Endometrial microvascular endothelial cells (primary cell): Measurements from ENCODE around the gene COMMD4. TPM values are rescaled to one million over a fixed set of nuclear protein-coding genes. Genes with fewer than 3 reads are reported as not detected.
"Not testable (repeated sequence)": the region's sequence is repeated elsewhere in the genome, so short reads cannot be mapped to it uniquely, and the experiment has no call there.

ENCODE experiments used
- in situ Hi-C: cut with HindIII; loops from 2 replicates; pipeline ENCODE4 v1.10.0; 2017; ENCODE audit warnings: low sequenced_read_pairs, low pct_unique_long_range_greater_than_20kb; ENCODE audit errors: inconsistent ontology term
- total RNA-seq: library from RNA; depleted of rRNA; stranded (reverse); fragments of >200 nt; gene quantifications from one replicate; pipeline ENCODE4 v1.2.3, GENCODE V29; 2015; ENCODE audit errors: inconsistent ontology term

COMMD4 gene
- total RNA-seq, 1 donor from 2014 or later: 88.2 TPM

DNA sequence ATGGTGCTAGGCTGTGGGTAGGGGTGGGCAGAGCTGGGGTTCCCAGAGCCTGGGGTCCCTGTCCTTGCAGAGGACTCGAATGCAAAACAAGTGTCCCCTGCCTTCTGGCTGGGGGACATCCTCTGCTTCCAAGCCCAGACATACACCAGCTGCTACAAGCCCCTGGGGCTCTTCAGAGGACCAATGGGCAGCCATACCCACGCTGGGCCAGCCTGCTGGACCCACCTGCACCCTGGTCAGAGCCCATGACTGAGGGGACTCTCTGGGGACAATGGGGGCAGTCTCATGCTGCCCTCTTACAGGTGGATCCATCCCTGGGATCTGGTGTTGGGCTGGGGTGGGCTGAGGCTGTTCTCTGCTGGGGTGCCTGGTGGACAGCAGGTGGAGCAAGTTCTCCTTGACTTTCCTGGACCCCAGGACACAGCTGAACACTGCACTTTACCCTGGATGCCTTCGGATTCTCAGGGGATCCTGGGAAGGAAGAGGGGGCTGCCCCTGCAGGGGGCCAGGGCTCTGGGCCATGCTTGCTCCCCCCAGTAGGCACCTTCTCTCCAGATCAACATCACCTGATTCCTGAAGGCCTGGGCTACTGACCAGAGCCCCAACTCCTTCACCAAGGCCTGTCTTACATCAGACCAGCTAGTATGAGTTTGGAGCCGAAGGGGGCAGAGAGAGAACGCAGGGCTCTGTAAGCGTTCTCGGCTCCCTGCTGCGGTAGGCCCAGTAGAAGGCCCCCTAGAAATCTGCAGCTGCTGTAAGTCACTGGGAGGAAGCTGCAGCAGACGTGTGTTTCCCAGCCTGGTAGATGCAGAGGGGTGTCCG is 7.2 kb upstream of the COMMD4 start:
- in situ Hi-C loops: no loop called here

DNA sequence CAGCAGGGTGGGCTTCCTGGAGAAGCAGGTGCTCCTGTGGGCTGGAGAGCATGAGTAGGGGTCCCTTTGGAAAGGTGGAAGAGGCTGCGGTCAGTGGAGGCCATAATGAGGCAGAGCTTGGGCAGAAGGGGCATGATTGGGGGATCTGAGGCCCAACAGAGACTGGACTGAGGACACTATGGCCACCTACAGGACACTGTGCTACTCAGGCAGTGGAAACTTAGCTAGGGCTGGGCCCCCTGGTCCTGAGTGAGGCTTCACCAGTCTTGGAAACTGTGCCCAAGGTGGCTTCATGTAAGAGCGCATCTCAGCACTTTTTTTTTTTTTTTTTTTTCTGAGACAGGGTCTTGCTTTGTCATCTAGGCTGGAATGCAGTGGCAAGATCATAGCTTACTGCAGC is 6.3 kb upstream of the COMMD4 start:
- in situ Hi-C loops: no loop called here

DNA sequence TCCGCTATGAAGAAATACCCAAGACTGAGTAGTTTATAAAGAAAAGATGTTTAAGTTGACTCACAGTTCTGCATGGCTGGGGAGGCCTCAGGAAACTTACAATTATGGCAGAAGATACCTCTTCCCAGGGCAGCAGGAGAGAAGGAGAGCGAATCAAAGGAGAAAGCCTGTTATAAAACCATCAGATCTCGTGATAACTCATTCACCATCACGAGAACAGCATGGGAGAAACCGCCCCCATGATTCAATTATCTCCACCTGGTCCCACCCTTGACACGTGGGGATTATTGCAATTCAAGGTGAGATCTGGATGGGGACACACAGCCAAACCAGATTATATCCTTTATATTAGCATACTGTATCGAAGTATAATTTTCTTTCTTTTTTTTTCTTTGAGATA is 3.8 kb upstream of the COMMD4 start:
- in situ Hi-C loops: not testable (repeated sequence)

DNA sequence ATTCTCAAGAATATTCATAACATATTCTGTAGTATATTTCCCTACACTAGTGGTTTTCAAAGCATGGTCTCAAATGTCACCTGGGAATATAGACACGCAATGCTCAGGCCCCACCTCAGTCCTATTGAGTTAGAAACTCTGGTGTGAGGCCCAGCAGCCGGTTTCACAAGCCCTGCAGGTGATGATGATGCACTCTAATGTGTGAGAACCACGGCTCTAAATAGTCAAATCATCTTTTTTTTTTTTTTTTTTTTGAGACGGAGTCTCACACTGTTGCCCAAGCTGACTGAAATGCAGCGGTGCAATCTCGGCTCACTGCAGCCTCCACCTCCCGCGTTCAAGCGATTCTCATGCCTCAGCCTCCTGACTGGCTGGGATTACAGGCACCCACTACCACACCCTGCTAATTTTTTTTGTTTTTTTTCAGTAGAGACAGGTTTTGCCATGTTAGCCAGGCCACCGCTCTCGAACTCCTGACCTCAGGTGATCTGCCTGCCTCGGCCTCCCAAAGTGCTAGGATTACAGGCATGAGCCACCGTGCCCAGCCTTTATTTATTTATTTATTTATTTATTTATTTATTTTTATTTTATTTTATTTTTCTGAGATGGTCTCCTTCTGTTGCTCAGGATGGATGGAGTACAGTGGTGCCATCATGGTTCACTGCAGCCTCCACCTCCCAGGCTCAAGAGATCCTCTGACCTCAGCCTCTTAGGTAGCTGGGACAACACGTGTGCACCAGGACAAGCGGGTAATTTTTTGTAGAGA is 2.0 kb upstream of the COMMD4 start:
- in situ Hi-C loops: not testable (repeated sequence)

DNA sequence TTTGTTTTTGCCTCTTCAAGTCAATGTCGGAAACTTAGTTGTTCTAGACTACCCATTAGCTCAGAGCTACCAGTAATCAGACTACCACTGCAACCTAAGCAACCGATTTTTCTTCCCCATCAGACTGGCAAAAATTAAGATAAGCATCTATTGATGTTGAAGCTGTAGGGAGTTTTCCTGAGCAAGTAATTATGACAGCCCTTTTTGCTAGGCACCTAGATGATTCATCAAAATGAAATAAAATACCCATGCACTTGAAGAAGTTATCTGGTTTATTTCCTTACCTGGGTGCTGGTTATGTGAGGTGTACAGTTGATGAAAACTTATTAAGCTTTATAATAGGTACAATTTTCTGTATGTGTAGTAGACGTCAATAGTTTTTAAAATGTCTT is 554 bp upstream of the COMMD4 start:
- in situ Hi-C loops: no loop called here

DNA sequence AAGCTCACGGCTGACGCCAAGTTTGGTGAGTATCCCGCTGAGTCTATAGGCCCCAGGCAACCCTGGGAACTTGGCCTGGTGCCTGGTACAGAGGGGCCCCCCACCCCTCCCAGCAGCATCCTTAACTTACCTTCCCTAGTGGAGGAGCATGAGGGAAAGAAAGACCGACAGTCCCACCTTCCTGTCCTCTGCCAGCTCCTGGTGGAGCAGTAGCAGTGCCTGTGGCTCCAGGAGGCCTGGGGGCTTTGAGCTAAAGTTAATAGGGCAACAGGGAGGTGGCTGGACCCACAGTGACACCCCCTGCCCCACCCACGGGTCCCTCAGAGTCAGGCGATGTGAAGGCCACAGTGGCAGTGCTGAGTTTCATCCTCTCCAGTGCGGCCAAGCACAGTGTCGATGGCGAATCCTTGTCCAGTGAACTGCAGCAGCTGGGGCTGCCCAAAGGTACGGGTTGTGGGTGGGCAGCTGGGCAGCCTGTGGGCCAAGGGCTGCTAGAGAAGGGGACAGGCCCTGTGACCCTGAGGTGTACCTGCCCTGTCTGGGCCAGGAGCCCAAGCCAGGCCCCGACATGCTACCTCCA is 2.9 kb downstream of the COMMD4 start:
- in situ Hi-C loops: no loop called here

DNA sequence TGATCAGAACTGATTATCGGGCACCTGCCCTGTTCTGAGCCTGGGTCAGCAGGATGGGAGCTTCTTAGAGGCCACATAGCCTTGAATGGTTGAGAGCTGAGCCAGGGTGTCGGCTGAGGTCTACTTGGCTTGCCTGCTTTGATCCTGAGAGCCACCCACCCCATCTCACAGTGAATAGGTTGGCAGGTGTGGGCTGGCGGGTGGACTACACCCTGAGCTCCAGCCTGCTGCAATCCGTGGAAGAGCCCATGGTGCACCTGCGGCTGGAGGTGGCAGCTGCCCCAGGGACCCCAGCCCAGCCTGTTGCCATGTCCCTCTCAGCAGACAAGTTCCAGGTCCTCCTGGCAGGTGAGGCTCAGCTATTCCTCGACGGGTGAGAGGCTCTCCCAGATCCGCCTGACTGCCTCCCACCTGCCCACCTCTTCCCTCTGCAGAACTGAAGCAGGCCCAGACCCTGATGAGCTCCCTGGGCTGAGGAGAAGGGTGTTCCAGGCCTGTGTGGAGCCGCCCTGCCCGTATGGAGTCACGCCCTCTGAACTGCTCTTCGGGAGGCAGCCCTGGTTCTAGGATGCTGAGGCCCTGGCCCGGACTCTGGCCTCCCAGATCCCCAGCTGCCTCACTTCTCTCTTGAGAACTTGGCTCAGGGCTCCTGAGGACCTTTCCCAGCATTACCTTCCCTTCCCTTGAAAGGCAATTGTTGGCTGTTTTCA is 3.8 kb downstream of the COMMD4 start:
- in situ Hi-C loops: no loop called here

DNA sequence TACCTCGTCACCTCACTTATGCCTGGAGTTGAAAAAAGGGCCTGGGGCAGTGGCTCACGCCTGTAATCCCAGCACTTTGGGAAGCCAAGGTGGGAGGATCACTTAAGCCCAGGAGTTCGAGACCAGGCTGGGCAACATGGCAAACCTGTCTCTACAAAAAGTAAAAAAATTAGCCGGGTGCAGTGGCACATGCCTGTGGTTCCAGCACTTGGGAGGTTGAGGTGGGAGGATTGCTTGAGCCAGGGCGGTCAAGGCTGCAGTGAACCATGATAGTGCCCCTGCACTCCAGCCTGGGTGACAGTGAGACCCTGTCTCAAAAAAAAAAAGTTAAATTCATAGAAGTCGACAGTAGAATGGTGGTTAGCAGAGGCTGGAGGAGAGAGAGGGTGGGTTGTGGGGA is 6.4 kb downstream of the COMMD4 start:
- in situ Hi-C loops: no loop called here

DNA sequence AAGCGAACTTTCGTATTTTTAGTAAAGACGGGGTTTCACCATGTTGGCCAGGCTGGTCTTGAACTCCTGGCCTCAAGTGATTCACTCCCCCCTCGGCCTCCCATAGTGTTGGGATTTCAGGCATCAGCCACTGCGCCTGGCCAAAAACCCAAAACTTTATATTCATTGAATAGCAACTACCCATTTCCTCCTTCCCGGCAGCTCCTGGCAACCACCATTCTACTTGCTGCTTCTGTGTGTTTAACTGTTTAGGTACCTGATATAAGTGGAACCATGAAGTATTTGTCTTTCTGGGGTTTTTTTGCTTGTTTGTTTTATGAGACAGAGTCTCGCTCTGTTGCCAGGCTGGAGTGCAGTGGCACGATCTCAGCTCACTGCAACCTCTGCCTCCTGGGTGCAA is 8.1 kb downstream of the COMMD4 start:
- in situ Hi-C loops: not testable (repeated sequence)

DNA sequence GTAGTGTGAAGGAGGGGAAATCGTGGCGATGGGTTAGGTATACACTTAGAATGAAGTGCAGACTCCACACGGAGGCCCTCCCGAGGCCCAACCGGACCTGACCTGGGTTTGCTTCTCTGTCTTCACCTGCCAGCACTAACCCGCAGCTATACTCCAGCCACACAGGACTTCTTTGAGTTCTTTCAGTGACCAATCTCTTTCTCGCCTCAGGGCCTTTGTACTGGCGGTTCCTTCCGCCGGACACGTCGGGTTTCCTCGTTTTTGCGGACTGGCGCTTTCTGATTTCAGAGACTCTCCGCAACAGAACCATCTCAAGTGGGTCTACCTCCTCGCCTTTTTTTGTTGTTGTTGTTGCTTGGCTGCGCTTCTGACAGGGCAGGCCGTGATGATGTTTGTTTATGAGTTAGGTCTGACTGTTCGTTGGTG is 10.9 kb downstream of the COMMD4 start, which contains the start of gene NEIL1:
Gene NEIL1 (plus strand): TSS at position 244 of the 426 bp plus-strand sequence. CDS start 1,867 bp downstream, outside the sequence.
- in situ Hi-C loops: no loop called here

DNA sequence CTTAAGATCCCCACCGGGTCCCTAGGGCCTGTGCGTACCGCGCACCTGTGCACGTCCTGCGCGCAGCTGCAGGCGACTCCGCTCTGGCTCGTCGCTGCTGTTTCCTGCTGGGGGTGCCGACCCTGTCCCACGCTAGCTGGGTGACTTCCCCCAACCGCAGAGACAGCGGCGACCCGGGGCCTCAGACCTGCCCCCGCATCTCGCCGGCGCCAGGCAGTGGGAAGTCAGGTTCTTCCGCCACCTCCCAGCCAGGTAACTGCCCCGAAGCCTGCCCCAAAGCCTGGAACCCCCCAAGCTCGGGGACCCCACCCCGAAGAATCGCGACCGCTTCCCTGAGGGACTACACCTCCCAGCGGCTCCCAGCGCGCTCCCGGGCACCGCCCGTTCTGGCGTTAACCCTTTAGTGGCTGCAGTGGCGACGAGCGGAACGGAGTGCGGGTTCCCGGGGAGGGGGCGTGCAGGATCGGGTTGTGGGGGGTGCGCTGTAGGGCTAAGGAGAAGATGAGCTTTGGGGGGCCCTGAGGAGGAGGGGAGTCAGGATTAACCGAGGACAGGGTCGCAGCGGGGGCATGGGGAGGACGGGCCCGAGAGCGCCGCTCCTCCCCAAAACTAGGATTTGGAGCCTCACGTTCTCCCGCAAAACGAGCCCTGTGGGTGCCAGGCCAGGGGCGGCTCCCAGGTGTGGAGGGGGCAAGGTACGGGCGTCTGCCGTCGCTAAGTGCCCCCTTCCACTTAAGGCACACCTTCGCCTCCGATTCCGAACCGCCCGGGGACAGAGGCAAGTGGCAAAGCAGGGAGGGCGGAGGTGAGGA is 11.6 kb downstream of the COMMD4 start:
- in situ Hi-C loops: no loop called here

DNA sequence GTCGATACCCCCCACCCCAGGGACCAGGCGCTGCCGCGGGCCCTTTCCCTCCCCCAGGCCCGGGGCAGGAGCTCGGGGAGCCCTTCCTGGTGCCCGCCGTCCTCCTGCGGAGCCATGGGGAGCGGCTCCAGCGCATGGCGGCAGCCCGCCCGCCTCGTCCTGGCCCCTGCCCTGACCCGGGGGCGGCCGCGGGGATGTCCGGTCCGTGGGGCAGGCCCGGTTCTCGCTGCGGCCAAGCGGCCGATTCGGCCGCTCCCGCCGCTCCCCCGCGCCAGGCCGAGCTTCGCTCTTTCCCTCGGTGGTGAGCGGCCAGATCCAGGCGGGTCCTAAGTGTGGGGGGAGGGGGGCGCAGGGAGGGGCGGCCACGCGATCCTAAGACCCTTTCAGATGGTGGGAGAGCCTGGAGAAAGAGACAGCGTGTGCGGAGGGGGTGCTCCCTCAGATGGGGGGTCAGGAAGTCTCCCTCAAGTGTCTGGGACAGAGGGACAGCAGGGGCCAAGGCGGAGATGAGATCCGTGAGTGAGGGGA is 12.2 kb downstream of the COMMD4 start:
- in situ Hi-C loops: no loop called here

DNA sequence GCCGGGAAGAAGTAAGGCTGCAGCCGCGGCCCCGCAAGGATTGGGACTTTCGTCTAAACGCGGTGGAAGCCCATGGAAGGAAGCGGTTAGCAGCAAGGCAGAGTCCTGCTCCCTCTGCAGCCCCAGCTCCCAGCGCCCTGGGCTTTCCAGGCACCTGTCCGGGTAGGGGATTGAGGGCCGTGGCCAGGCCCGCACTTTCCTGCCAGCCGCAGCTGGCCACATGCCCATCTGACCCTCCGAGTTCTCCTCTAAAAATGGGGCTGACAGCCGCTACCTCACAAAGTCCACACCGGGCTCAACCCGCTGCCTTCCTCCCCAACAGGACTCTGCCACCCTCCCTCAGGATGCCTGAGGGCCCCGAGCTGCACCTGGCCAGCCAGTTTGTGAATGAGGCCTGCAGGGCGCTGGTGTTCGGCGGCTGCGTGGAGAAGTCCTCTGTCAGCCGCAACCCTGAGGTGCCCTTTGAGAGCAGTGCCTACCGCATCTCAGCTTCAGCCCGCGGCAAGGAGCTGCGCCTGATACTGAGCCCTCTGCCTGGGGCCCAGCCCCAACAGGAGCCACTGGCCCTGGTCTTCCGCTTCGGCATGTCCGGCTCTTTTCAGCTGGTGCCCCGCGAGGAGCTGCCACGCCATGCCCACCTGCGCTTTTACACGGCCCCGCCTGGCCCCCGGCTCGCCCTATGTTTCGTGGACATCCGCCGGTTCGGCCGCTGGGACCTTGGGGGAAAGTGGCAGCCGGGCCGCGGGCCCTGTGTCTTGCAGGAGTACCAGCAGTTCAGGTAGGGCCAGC is 12.9 kb downstream of the COMMD4 start:
- in situ Hi-C loops: no loop called here

DNA sequence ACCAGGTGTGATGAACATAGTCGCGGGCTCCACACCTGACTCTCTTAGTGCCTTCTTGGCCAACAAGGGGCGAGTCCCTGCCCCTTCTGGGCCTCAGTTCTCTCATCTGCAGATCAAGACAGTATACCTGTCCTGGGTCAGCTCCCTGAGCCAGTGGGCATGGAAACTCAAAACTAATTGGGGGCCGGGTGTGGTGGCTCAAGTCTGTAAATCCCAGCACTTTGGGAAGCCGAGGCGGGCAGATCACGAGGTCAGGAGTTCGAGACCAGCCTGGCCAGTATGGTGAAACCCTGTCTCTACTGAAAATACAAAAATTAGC is 13.4 kb downstream of the COMMD4 start:
- in situ Hi-C loops: not testable (repeated sequence)

DNA sequence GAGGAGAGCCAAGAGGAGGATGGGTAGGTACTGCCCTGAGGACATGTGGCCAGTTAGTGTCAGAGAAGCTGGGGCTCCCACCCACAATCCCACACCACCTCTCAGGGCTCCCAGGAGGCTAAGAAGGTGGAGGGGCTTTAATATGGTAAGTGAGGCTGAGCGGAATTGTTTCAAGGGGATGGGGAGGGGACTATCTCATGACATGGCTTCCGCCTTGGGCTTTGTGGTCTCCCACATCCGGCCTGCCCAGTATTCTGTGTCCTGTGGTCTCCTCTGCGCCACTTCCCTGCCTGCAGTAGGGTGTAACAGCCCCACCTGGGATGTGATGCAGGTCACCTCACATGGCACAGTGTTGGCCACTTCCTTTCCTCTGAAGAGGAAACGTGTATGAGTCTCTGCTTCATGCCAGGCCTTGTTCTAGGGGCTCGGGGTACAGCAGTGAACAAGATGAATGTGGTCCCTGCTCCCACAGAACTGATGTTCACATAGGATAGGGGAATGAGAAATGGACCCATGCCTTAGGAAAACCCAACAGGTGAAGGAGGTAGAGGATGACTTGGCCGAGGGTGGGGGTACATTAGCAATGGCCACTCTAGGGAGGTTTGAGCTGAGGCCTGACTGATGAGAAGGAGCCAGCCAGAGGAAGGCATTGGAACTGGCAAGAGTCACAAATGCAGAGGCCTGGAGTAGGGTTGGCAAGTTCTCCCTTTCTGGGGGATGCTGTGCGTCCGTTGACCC is 14.2 kb downstream of the COMMD4 start:
- in situ Hi-C loops: no loop called here

DNA sequence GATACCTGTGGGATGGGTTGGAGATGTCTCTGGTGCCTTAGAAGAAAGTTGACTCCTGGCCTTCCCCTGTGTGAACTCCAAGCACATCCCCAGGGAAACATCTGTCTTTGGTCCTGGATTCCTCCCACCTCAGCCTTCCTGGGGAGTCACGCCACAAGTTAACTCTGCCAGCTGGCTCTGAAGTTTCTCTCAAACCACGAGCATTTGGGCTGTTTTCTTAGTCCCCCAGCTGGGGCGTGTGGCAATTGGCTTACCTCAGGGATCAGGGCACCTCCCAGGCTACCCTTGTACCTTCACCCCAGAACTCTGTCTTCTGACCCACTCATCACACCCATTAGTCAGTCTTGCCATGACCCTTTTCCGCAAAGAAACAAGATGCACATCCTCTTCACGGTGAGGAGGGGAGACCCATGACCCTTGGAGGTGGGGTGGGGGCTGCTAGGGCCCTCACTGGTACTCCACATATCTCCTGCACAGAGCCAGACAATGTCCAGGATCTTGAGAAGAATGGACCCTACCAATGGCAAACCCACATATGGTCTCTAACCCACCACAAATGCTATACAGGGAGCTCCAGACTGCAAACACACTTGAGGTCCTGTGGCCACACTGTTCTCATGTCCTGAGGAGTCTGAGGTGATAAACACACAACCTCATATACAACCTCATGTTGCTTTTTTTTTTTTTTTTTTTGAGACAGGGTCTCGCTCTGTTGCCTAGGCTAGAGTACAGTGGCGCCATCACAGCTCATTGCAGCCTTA is 14.9 kb downstream of the COMMD4 start:
- in situ Hi-C loops: no loop called here
